ENCODE results near the gene ZNF579.
"Not testable (repeated sequence)": the region's sequence is repeated elsewhere in the genome, so short reads cannot be mapped to it uniquely, and the experiment has no call there.

ZNF579 gene

DNA sequence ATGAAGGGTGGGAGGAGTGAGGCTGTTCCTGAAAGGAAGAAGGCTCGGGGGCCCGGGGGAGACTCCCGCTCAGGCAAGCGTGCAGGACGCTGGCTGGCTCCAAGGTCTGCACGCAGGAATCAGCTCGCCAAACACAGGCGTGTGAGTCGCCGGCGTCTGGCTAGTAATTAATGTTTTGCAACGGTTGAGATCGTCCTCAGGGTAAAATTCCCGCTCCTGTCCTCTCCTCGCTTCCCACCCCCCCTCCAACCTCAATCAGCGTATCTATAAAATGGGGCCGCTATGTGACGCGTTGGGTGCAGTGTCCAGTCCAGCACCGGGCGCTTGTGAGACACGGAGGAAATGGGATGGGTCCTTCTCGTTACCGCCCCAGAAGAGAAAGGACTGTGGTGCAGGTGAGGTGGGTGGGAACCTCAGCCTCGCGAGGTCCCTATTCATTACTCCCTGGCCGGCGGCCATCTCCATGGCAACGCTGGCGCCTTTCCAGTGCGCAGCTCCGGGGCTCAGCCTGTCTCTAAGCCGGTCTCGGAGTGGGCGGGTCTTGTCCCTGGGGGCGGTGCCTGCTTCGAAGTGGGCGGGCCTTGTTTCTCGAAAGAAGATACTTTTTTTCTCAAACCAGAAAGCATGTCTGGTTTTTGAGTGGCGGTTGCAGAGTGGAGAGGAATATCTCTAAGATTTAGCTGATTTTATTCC is 6.5 kb upstream of the ZNF579 start:
- peaks cover 11% of the 10 kb centered on the region for H3K36me3 ChIP-seq
- peak overlapping the region; percentile 97 for H3K27ac ChIP-seq
- no peaks in the 10 kb centered on the region for H4K20me1 ChIP-seq
- no peak for TF ChIP-seq Cebpa-rat (IDR thresholded peaks at IDR 0.05)
- H3K4me3 ChIP-seq, result peak overlapping the region; percentile 62
- H3K27me3 ChIP-seq, result no peaks in the 10 kb centered on the region
- peak overlapping the region; percentile 66 for H3K9ac ChIP-seq
- H3K9me3 ChIP-seq, result no peaks in the 10 kb centered on the region
- peaks cover 38% of the 10 kb centered on the region for H3K4me1 ChIP-seq
- H3K4me2 ChIP-seq, result peak overlapping the region; percentile 93

GRCh38 chr19:55585658-55586339 is 5.2 kb upstream of the ZNF579 start:
- Histone ChIP-seq H3K4me1 (peaks cover 50% of the 10 kb centered on the region), H3K9me3 (no peaks in the 10 kb centered on the region), H3K4me3 (peak overlapping the region; percentile 62), H3K9ac (peak overlapping the region; percentile 80), H3K4me2 (peak overlapping the region; percentile 93), H3K27me3 (no peaks in the 10 kb centered on the region), H3K27ac (peak overlapping the region; percentile 97), H4K20me1 (no peaks in the 10 kb centered on the region), H3K36me3 (no peaks in the 10 kb centered on the region)
- TF ChIP-seq Cebpa-rat (IDR thresholded peaks at IDR 0.05), result no peak

- Histone ChIP-seq H3K4me2 (peak overlapping the region; percentile 93), H3K27ac (peak overlapping the region; percentile 97; the same call in 1 of the 2 replicates), H3K9ac (peak overlapping the region; percentile 80; the same call in 1 of the 2 replicates), H3K4me1 (peaks cover 50% of the 10 kb centered on the region), H3K9me3 (no peaks in the 10 kb centered on the region), H3K27me3 (no peaks in the 10 kb centered on the region), H3K36me3 (no peaks in the 10 kb centered on the region), H3K4me3 (no peak overlapping the region), H4K20me1 (peaks cover 2% of the 10 kb centered on the region; the same call in 1 of the 2 replicates)
- TF ChIP-seq Cebpa-rat (IDR thresholded peaks at IDR 0.05), result no peak
These were observed 4.2 kb upstream of the ZNF579 start for GRCh38 chr19:55584871-55585270.

GRCh38 chr19:55583897-55584296 is 3.2 kb upstream of the ZNF579 start:
- Histone ChIP-seq H3K4me1 (peaks cover 59% of the 10 kb centered on the region), H4K20me1 (peaks cover 11% of the 10 kb centered on the region)
- H3K9ac ChIP-seq, H3K27me3 ChIP-seq, H3K4me3 ChIP-seq, H3K9me3 ChIP-seq, H3K36me3 ChIP-seq, H3K4me2 ChIP-seq, H3K27ac ChIP-seq: not testable (repeated sequence)

GRCh38 chr19:55582284-55582683 is 1.6 kb upstream of the ZNF579 start:
- not testable (repeated sequence) for H3K4me2 ChIP-seq, H3K4me3 ChIP-seq, H3K9ac ChIP-seq, H3K27ac ChIP-seq, H3K27me3 ChIP-seq, H3K9me3 ChIP-seq
- H4K20me1 ChIP-seq, result peaks cover 15% of the 10 kb centered on the region
- peaks cover 50% of the 10 kb centered on the region for H3K4me1 ChIP-seq
- H3K36me3 ChIP-seq, result peaks cover 22% of the 10 kb centered on the region

GRCh38 chr19:55581823-55582223 is 1.2 kb upstream of the ZNF579 start:
- H3K4me2 ChIP-seq, result peak overlapping the region; percentile 94
- peak overlapping the region; percentile 80; the same call in 1 of the 2 replicates for H3K4me3 ChIP-seq
- H3K36me3 ChIP-seq, result peaks cover 27% of the 10 kb centered on the region
- no peak overlapping the region for H3K9ac ChIP-seq
- no peaks in the 10 kb centered on the region for H3K9me3 ChIP-seq
- peaks cover 46% of the 10 kb centered on the region for H3K4me1 ChIP-seq
- no peak overlapping the region for H3K27ac ChIP-seq
- peaks cover 15% of the 10 kb centered on the region for H4K20me1 ChIP-seq
- H3K27me3 ChIP-seq, result no peaks in the 10 kb centered on the region
- TF ChIP-seq Cebpa-rat (IDR thresholded peaks at IDR 0.05), result no peak

DNA sequence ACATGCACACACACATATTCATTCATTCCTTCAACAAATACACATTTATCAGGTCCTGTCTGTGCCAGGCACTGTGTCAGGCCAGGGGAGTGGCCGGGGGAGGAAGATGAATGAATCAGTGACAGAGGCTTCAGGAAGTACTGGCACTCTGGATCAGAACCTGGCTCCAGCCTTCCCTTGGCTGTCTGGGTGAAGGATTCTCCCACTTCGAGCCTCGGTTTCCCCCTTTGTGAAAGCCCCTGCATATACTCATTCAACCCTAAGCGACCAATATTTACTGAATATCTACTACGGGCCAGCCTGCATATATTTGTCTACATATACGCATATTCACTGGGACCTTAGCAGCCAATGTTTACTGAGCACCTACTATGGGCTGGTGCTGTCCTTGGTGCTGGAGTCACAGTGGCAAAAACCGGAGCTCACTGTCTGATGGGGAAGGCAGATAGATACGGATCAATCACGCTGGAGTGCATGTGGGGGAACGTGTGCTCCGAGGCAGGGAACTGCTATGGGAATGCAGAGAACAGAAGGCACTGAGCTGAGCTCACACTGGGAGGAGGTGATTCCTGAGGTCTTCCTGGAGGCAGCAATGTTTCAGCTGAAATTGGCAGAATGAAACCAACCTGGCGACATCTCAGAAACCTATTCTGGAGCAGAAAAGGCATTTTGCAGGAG is 636 bp upstream of the ZNF579 start:
- H3K4me2 ChIP-seq, result peak overlapping the region; percentile 94
- peak overlapping the region; percentile 85 for H3K9ac ChIP-seq
- peak overlapping the region; percentile 80 for H3K4me3 ChIP-seq
- H3K9me3 ChIP-seq, result no peaks in the 10 kb centered on the region
- peaks cover 32% of the 10 kb centered on the region for H3K36me3 ChIP-seq
- peak overlapping the region; percentile 85 for H3K27ac ChIP-seq
- peaks cover 15% of the 10 kb centered on the region for H4K20me1 ChIP-seq
- peaks cover 41% of the 10 kb centered on the region for H3K4me1 ChIP-seq
- H3K27me3 ChIP-seq, result no peaks in the 10 kb centered on the region
- TF ChIP-seq Cebpa-rat (IDR thresholded peaks at IDR 0.05), result no peak

GRCh38 chr19:55579766-55580621 is 654 bp downstream of the ZNF579 start:
- peaks cover 15% of the 10 kb centered on the region for H4K20me1 ChIP-seq
- no peaks in the 10 kb centered on the region for H3K27me3 ChIP-seq
- peak overlapping the region; percentile 85 for H3K9ac ChIP-seq
- H3K4me3 ChIP-seq, result peak overlapping the region; percentile 80
- H3K27ac ChIP-seq, result peak overlapping the region; percentile 85
- no peaks in the 10 kb centered on the region for H3K9me3 ChIP-seq
- H3K4me1 ChIP-seq, result peaks cover 30% of the 10 kb centered on the region
- TF ChIP-seq Cebpa-rat (IDR thresholded peaks at IDR 0.05), result no peak
- peaks cover 37% of the 10 kb centered on the region for H3K36me3 ChIP-seq
- H3K4me2 ChIP-seq, result peak overlapping the region; percentile 94
